Hematopoietic multipotent progenitor cell (in vitro differentiated cells): ENCODE measurements around the gene DLGAP1. TPM values are rescaled to one million over a fixed set of nuclear protein-coding genes. Genes with fewer than 3 reads are reported as not detected.
"Not testable (repeated sequence)": the region's sequence is repeated elsewhere in the genome, so short reads cannot be mapped to it uniquely, and the experiment has no call there.

Experiments
- DNase-seq, 3 donors: peaks; one replicate each; pipeline ENCODE4 v3.0.0-alpha.2; 2011 to 2015; ENCODE audit warnings: low read depth in 2 of 3, low spot score in 2 of 3
- total RNA-seq: library from RNA; depleted of rRNA; stranded (reverse); fragments of >200 nt; gene quantifications from one replicate; pipeline ENCODE4 v1.2.3, GENCODE V29; 2012

Gene DLGAP1
- total RNA-seq = 0.27 TPM

DNA sequence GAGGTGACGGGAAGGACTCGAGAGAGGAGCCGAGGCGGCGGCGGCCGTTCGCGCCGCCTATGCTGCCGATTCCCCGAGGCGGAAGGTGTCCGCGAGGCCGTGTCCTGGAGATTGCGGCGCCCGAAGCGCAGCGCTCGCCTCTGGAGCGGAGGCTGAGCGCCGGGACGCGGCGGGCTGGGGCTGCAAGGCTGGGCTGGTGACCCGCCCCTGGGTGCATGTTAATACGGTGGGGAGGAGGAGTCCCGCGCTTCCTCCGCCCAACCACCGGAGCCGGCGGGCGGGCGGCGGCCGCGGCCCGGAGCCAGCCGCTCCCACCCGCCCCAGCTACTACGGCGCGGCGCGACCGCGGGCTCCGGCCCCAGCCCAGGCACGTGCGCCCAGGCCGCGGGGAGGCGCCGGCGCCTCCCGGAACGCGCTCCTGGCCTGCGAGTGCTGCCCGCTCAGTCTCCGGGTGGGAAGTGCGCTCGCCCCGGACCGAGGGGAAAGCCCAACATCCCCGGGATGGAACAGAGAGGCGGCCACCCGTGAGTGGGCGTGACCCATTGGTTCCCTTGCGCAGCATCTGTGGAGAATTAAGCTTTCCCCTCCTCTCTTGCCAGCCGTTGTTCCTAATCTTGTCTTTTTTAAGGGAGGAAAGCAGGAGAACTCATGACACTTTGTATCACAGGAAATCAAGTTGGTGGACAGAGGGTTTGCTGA, at the start of gene DLGAP1:
Gene DLGAP1 (minus strand): TSS at position 195 of the 699 bp plus-strand sequence.
- peak in 2 of 3 donors; percentile 26 to 29 for DNase-seq

DNA sequence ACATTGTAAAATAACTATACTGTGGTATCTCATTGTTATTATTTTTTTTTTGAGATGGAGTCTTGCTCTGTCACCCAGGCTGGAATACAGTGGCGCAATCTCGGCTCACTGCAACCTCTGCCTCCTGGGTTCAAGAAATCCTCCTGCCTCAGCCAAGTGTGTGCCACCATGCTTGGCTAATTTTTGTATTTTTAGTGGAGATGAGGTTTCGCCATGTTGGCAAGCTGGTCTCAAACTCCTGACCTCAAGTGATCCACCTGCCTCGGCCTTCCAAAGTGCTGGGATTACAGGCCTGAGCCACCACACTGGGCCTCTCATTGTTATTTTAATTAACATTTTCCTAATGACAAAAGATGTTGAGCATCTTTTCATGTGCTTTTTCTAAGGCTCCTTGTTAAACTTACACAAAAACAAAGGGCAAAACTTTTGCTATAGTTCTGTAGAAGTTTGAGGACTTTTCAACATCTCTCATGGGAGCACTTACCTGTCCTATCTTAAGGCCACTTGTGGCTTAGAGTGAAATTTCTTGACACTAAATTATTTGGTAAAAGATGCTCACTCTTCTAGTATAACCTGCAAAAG, 39.7 kb upstream of the DLGAP1 start:
- DNase-seq = not testable (repeated sequence)

DNA sequence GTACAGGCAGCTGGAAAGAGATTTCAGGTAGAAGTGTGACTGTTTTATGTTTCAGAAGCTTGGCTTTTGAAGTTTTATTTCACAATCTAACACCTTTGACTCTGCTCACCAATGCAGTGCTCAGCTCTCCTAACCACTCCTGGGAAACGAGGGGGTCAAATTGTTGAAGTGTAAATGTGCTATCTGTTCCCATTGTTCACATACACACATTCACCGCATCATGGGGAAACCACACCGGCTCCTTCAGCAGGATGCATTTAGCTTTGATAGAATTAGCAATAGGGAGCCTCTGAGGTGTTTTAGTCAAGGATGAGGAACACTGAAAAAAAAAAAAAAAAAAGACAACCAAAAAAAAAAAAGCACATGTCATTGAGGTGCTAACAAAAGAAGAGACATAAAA, 13.4 kb upstream of the DLGAP1 start:
- DNase-seq = no peak

DNA sequence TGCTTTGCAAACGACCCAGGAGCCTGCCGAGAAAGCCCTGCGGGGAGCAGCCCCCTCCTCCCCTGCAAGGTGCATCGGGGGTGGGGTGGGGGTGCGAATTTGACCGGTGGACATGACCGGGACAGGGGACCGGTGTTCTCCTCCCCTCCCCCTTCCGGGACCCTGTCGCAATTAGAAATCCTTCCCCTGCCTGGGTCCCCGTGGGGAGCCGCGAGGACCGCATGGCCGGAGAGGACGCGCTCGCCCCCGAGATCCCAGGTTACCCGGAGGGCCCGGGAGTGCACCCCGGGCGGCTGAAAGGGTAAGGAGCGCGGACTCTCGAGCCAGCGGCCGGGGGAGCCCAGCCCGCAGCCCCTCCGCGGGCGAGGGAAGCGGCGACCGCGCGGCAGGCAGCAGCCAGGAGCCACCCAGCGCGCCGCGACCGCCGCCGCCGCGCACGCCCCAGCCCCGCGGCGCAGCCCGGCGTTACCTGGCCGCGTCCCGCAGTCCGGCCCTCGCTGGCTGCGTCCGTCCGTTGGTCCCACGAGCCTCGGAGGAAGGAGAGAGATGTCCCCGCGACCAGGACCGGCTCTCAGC, 482 bp downstream of the DLGAP1 start:
- DNase-seq = no peak

DNA sequence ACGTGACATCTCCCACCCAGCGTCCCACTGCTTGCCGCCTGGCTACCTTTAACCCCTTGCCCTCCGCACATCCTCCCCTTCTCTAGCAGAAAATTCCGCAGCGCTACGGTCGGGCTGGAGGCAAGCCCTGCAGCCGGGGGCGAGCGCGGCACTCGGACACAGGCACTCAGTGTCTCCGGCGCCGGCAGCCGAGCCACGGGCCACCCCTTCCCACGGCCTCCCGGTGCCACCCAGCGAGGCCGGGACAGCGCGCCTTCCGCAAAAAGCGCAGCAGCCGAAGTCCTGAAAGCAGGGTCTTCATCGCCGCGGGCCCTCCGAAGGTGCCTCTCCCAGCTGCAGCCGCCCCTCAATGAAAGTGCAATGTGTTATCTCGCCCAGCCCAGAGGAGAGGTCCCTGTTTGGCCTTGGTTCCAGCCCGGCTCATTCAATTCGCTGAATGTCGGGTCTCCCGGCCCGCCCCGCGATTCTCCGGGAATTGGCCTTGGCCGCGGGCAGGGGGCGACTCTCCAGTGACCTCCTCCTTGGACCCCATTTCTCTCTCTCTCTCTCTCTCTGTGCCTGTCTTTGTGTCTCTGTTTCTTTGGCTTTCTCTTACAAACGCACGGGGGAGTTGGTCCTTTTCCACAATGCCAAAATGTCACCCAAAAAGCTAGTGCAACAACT, 1.1 kb downstream of the DLGAP1 start:
- DNase-seq = no peak

DNA sequence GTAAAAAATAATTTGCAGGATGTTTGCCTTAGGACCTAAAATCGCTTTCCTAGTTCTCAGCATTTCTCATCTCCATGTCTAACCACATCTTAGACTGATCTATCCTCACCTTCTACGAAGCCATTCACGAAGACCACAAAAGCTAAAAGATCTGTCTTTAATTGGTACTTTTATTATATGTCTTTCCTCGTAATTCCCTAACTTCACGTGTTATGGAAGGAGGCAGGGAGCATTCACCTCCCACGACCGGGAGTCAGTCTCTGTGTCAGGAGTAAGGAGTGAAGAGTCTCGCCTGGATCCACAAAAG, 1.6 kb downstream of the DLGAP1 start:
- no peak for DNase-seq

DNA sequence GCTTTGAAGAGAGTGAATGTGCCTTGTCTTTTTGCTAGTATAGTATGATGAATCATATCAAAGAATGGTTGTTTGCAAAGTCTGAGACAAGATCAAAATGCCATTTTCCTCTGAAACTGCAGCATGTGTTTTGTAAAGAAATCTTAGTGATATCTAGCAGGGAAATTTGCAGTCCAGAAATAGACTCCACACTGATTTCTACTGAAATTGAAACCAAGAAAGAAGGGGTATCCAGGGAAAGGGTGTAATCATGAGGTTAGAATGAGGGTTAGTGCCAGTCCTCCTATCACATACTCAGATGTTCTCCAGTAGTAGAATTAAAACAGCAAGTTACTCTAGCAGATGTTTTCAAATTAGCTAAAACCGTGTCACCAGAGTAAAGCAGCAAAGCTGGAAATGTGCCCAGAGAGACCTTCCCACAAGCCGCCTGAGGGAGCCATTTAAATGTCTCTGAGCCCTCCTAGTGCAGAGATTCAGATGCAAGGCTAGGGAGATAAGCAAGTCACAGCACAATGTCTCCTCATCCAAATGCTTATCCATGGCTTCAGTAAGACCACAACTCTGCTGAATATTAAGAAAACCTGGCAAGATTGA, 4.9 kb downstream of the DLGAP1 start:
- no peak for DNase-seq

DNA sequence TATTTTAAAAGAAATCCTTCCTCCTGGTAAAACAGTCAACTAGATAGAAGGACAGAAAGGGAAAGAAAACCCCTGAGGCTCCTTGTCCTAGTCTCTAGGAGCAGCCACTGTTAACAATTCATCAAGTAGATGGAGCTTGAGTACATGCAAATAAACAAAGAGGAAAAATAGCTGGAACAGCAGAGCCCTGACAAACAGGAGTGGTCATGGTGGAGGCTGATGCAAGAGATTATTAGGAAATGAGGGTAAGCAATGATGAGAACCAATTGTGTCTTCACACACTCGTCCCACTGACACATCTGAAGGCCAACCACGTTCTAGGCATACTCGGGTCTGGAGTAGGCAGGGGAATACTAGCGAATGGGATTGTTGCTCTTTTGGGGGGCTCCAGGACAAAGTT, 9.2 kb downstream of the DLGAP1 start:
- no peak for DNase-seq

DNA sequence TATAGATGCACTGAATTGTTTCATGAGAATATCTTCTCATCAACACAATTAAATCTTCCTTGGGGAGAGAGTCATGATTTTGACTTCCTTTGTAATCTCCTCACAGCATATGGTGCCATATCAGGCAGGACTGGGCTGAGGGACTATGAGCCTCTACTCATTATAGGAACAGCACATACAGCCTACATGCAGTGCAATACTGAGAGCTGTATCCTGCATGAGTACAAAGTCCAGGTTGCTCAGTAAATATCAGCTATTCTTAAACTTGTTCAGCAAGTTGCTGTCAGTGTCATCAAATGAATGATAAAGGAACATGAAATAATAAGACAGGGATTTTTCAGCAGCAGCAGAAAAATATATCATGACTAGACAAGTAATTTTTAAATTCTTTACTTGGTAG, 10.8 kb downstream of the DLGAP1 start:
- DNase-seq = no peak

DNA sequence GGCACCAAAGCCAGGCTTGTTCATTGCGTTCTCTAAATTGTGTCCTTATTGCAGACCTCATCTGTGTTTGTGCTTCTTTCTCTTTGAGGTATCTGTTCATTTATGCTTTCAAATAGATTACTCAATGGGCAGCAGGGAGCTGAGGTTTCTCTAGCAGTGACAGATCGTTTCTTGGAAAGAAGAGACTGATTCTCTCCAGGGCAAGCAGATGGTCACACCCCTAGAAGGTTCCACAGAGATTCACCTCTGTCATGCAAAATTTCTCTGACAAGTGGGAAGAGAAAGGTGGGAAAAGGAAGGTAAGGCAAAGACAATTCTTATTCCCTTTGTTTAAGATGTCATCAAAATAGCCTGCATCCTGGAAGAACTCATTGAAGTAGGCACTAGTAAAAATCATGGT, 14.0 kb downstream of the DLGAP1 start:
- no peak for DNase-seq

DNA sequence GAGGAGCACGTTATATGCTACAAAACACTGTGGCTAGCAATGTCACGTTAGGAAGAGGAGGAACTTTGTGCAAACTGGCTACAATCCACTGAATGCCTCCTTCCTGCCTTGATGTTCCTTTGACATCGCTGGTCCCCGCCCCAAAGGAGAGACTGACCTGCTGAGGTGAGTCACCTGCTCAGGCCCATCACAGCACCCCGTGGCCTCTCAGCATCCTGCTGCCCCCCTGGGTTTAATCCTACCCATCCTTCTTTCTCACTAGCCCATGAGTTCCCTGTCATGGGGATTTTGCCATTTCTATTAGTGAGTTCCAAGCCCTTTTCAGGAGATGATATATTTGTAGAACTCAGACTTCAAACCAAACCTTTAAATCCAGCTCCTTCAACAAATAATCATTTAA, 16.2 kb downstream of the DLGAP1 start:
- DNase-seq = no peak

DNA sequence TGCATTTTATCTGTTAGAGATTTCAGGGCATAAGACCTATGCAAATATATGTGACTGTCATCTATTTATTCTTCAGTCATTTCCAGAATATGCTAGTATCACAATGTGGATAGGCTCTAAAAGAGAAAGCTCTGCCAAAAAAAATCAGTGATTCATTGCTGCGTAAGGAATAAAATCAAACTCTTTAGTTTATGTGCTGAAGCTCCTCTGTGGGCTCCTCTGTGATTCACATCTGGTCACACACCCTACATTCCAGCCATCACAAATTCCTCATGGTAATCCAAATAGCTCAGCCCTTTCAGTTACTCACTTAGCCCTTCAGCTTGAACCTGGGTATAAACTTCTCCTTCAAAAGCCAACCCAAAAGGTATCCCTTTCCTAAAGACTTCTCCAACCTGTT, 21.4 kb downstream of the DLGAP1 start:
- no peak for DNase-seq

DNA sequence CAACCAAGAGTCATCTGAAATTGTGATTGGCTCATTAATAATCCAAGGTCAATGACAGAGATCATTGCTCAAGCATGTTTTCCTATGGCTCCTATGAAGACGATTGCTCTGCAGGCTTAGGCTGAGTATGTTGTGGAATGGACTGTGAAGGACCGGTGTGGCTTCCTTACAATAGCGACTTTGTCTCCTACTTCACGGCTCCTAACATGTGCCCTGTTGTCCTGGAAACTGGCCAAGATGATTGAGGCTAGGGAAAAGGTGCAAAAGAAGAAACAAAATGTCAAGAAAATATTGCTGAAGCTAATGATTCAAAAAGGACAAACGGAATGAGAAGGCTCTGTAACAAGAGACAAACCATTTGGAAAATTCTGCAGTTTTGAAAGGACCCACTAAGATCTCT, 24.3 kb downstream of the DLGAP1 start:
- no peak for DNase-seq

DNA sequence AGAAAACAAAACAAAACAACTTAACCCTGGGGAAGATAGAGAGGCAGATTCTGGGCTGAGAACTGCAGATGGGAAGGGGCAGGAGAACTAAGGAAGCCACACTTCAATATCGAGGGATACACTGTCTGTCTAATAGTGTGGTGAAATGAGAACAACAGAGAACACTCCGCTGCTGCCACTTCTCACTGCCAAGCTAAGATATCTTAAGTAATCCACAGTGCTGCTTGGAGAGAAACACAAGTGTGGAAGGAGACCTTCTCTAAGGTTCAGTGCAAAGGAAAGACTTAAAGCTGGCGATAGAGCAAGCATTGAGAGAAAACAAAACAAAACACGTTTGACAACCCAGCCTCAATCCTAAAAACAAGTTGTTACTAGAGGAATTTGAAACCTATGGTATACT, 37.4 kb downstream of the DLGAP1 start:
- no peak for DNase-seq

DNA sequence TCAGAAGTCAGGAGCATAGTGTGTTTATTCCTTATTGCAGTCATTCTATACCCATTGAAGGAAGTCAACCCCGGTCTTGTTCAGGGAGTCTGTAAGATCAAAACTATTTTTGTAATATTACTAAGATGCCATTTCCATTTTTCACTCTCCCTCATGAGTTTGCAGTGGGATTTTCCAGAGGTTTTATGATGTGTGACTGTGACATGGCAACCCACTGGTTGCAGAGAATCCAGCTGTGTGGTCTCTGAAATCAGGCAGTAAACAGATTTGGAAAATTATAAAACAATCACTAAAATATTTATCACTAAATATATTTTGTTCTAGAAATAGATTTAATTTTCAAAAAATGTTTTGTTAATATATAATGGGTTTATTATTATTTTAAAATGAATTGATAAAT, 38.1 kb downstream of the DLGAP1 start:
- DNase-seq = no peak

DNA sequence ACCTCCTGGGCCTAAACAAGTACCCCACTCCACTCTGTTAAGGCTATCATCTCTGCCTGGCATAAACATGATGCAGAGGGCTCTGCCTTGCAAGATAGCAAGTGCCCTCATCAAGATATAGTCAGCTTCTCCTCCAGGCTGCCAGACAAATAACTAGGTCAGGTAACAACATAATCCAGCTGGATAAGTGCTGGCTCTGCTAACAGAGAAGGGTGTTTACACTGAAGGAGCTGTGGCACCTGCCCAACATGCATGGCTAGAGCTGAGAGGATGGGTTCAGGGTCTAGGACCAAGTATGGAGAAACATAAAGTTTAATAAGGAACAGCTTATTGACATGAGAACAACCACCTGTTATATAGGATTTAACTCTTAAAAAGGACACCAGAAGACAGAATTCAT, 42.8 kb downstream of the DLGAP1 start:
- DNase-seq = no peak

DNA sequence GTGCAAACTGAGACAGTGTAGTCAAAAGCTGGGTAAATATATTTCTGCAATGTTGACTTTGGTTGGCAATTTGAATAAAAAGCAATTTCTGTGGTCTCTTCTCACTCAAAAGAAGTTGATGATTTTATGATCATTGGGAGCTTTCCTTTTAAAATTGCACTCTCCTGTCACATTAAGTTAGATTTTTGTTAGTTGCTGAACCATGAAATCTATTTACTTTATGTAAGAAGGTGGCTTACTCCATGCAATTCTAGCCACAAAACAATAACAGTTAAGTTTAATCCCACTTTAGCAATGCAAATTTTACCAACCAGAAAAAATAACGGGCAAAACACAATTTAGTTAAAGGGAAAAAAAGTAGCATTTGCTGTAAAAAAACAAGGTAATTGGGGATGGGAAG, 48.3 kb downstream of the DLGAP1 start:
- DNase-seq = no peak

DNA sequence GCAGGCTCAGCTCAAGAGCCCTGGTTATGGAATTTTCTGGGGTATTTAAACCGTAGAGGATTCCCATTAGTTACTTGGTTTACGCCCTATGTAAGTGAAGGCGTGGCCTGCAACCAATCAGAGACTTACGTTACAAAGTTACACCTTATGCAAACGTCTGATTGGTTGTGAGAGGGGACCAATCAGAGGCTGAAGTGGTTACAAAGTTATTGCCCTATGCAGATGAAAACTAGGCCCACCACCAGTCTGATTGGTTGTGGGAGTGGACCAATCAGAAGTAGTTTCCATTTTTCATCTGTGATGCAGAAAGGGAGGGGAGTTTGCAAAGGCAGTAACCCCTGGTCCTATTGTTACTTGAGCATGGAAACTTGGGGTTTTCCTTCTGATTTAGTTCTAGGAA, 49.1 kb downstream of the DLGAP1 start:
- DNase-seq = no peak

DNA sequence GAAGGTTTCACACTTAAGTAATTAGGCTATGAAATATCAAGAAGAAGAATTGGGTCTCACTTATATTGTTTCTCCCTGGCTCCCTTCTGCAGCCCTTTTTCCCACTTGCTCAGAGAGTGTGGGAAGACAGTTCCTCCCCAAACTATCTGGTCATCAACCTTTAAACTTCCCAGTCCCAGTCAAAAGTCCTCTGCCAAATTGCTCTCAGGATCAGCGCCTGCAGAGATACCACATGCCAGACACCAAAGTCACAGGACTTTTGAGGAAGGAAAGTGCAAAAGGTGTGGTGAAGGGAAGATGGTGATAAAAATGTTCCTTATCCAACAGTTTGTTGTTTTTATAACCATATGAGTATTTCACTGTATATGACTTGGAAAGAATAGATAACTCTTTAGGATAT, 51.3 kb downstream of the DLGAP1 start:
- no peak for DNase-seq

DNA sequence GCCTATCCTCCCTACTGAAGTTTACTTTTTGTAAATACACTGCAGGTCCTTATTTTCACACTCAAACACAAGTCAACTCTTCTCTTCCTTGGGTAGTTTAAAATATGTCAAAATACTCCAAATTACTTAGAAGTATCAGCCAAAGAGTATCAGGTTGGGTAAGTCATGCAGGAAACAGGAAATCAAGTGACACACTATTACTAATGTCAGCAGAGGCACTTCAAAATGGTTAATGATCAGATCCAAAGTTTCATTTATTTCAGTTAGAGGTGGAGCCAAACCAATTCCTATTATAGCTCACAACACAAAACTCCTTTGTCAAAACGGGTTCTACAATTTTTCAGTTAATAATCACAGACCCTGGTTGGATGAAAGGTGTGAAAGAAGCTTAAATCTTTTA, 54.2 kb downstream of the DLGAP1 start:
- no peak for DNase-seq

DNA sequence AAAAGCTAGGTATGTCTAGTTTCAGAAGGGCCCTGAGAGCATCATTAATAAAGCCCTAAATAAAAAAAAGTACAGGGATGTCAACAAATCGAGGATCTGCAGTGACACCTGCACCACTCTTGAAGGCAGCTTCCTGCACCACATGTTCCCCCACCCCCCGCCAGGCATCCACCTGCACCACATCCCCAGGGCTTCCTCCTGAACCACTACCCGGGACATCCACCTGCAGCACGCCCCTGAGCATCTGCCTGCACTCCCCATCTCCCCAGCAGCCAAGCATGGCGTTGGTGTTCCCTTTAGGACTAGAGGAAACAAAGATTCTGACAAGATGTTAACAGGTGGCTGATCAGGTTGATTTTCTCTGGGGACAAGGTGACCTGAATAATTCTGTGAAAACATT, 55.2 kb downstream of the DLGAP1 start:
- no peak for DNase-seq

DNA sequence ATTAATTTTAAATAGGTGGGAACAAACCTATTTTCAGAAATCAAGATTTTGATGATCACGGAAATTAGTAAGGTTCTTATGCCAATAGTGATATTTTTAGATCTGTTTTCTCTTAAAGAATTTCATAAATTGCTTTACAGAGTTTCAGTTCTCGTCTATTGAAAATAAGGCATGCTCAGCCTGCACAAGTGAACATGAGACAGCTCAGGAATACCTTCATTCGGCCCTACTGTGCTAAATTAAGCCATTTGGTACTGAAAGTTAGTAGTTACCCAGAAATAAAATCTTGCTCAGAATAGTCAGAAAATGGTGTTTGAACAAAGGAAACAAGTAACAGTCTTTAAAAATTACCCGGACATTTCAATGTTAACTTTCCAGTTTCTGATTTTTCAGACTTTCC, 60.4 kb downstream of the DLGAP1 start:
- no peak for DNase-seq
